GM19468 (cell line): ENCODE data around the gene PGPEP1.

Source experiments
- ATAC-seq: cut with Tn5 transposase; IDR thresholded peaks from one replicate; pipeline ENCODE4 v1.9.1; 2021; ENCODE audit warnings: mild to moderate bottlenecking, moderate library complexity, moderate number of reproducible peaks; ENCODE audit not compliant: unreplicated experiment; ENCODE audit errors: extremely low read depth

Gene PGPEP1

GRCh38 chr19:18415178-18415867, 74.9 kb downstream of the PGPEP1 start:
- no peak for ATAC-seq

GRCh38 chr19:18416778-18417249, 76.4 kb downstream of the PGPEP1 start:
- no peak for ATAC-seq

- no peak for ATAC-seq
These were observed 77.0 kb downstream of the PGPEP1 start for GRCh38 chr19:18417250-18418028.

GRCh38 chr19:18418029-18418482, 77.7 kb downstream of the PGPEP1 start:
- ATAC-seq, result no peak

GRCh38 chr19:18418483-18419194, 78.2 kb downstream of the PGPEP1 start:
- ATAC-seq, result no peak

- no peak for ATAC-seq
These were observed 78.8 kb downstream of the PGPEP1 start, which contains the start of gene SSBP4 for GRCh38 chr19:18419195-18419698. Gene SSBP4 (plus strand): TSS chr19:18419398. CDS start chr19:18419649, 251 bp downstream.
